HG03457 (cell line): ENCODE results near the gene TEDC2.
A peak's percentile ranks its signal among the peaks of the same experiment; 100 is the strongest.
"Not testable (repeated sequence)": the region's sequence is repeated elsewhere in the genome, so short reads cannot be mapped to it uniquely, and the experiment has no call there.

Source experiments
- ATAC-seq: cut with Tn5 transposase; IDR thresholded peaks from one replicate; pipeline ENCODE4 v1.9.1; 2021; ENCODE audit warnings: moderate number of reproducible peaks; ENCODE audit not compliant: unreplicated experiment

The TEDC2 gene

GRCh38 chr16:2437032-2437790 is 22.7 kb upstream of the TEDC2 start:
- ATAC-seq = no peak

- no peak for ATAC-seq
Observed at GRCh38 chr16:2438121-2438520, 21.8 kb upstream of the TEDC2 start.

GRCh38 chr16:2439598-2439997 is 20.3 kb upstream of the TEDC2 start:
- no peak for ATAC-seq

GRCh38 chr16:2441143-2441804 is 18.6 kb upstream of the TEDC2 start:
- ATAC-seq = not testable (repeated sequence)

GRCh38 chr16:2443555-2443954 is 16.4 kb upstream of the TEDC2 start:
- ATAC-seq = no peak

- ATAC-seq = no peak
Observed at GRCh38 chr16:2447920-2448583, 11.9 kb upstream of the TEDC2 start.

GRCh38 chr16:2449118-2449517 is 10.8 kb upstream of the TEDC2 start:
- ATAC-seq = no peak

GRCh38 chr16:2450535-2450934 is 9.4 kb upstream of the TEDC2 start:
- ATAC-seq = no peak

GRCh38 chr16:2450975-2451381 is 8.9 kb upstream of the TEDC2 start:
- no peak for ATAC-seq

- ATAC-seq = no peak
Observed at GRCh38 chr16:2451851-2452320, 8.0 kb upstream of the TEDC2 start.

GRCh38 chr16:2452650-2453049 is 7.3 kb upstream of the TEDC2 start:
- no peak for ATAC-seq

GRCh38 chr16:2455081-2455845 is 4.6 kb upstream of the TEDC2 start:
- no peak for ATAC-seq

- ATAC-seq = no peak
Observed at GRCh38 chr16:2456551-2457153, 3.3 kb upstream of the TEDC2 start.

GRCh38 chr16:2457267-2457666 is 2.6 kb upstream of the TEDC2 start:
- ATAC-seq = no peak

- no peak for ATAC-seq
Observed at GRCh38 chr16:2457946-2458345, 2.0 kb upstream of the TEDC2 start.

GRCh38 chr16:2458887-2459646 is 842 bp upstream of the TEDC2 start:
- peak; percentile 3 for ATAC-seq

GRCh38 chr16:2460391-2460713 is 443 bp downstream of the TEDC2 start:
- ATAC-seq = peak; percentile 13

GRCh38 chr16:2460916-2461315 is 1.0 kb downstream of the TEDC2 start:
- no peak for ATAC-seq

GRCh38 chr16:2462031-2462866 is 2.3 kb downstream of the TEDC2 start:
- no peak for ATAC-seq
